ENCODE data around the gene VSIG2.
"Not testable (repeated sequence)": the region's sequence is repeated elsewhere in the genome, so short reads cannot be mapped to it uniquely, and the experiment has no call there.

The VSIG2 gene

GRCh38 chr11:124751741-124752470 is at the start of gene VSIG2:
VSIG2 (minus strand) TSS chr11:124752255; CDS start chr11:124752137, 118 bp downstream.
- no peak for DNase-seq (ENCODE audit: low read depth)

- no peak for DNase-seq (ENCODE audit: low read depth)
Measured at GRCh38 chr11:124801014-124801413, 49.0 kb upstream of the VSIG2 start.

- DNase-seq (ENCODE audit: low read depth), result peak; percentile 79
Measured at GRCh38 chr11:124800226-124800929, 48.3 kb upstream of the VSIG2 start, which contains the start of gene MSANTD2. MSANTD2 (minus strand) TSS chr11:124800406; CDS start chr11:124800380, 26 bp downstream.

GRCh38 chr11:124799348-124800225 is 47.5 kb upstream of the VSIG2 start:
- DNase-seq (ENCODE audit: low read depth), result peak; percentile 35

- no peak for DNase-seq (ENCODE audit: low read depth)
Measured at GRCh38 chr11:124798991-124799347, 46.9 kb upstream of the VSIG2 start.

GRCh38 chr11:124796312-124796711 is 44.3 kb upstream of the VSIG2 start:
- DNase-seq (ENCODE audit: low read depth), result no peak

- no peak for DNase-seq (ENCODE audit: low read depth)
Measured at GRCh38 chr11:124793466-124794278, 41.6 kb upstream of the VSIG2 start.

- DNase-seq (ENCODE audit: low read depth), result no peak
Measured at GRCh38 chr11:124791626-124792341, 39.7 kb upstream of the VSIG2 start.

- no peak for DNase-seq (ENCODE audit: low read depth)
Measured at GRCh38 chr11:124788521-124788920, 36.5 kb upstream of the VSIG2 start.

- DNase-seq (ENCODE audit: low read depth), result no peak
Measured at GRCh38 chr11:124784051-124784450, 32.0 kb upstream of the VSIG2 start.

GRCh38 chr11:124783002-124783401 is 30.9 kb upstream of the VSIG2 start:
- no peak for DNase-seq (ENCODE audit: low read depth)

- DNase-seq (ENCODE audit: low read depth), result no peak
Measured at GRCh38 chr11:124779568-124779967, 27.5 kb upstream of the VSIG2 start.

- DNase-seq (ENCODE audit: low read depth), result no peak
Measured at GRCh38 chr11:124778281-124778680, 26.2 kb upstream of the VSIG2 start.

GRCh38 chr11:124776865-124777645 is 25.0 kb upstream of the VSIG2 start:
- DNase-seq (ENCODE audit: low read depth), result no peak

- not testable (repeated sequence) for DNase-seq (ENCODE audit: low read depth)
Measured at GRCh38 chr11:124770959-124771358, 18.9 kb upstream of the VSIG2 start.

GRCh38 chr11:124769806-124770774 is 18.0 kb upstream of the VSIG2 start:
- DNase-seq (ENCODE audit: low read depth), result no peak

- no peak for DNase-seq (ENCODE audit: low read depth)
Measured at GRCh38 chr11:124768914-124769313, 16.9 kb upstream of the VSIG2 start.

- no peak for DNase-seq (ENCODE audit: low read depth)
Measured at GRCh38 chr11:124766156-124766555, 14.1 kb upstream of the VSIG2 start.

All from activated T-cell treated with anti-CD3 and anti-CD28 coated beads for 48 hours (primary cell).